Measurements from ENCODE around the gene PDE4A. TPM values are rescaled to one million over a fixed set of nuclear protein-coding genes. Genes with fewer than 3 reads are reported as not detected.
"Not testable (repeated sequence)": the region's sequence is repeated elsewhere in the genome, so short reads cannot be mapped to it uniquely, and the experiment has no call there.

PDE4A gene
- total and polyA plus RNA-seq, 4 donors: 0.90 to 2.3 (median 1.3) TPM

- Histone ChIP-seq H3K27ac (ENCODE audit: low read depth in 1 of 2, low read length in 2 of 2) (peak overlapping the region in 1 of 2 donors; percentile 4), H3K4me1 (ENCODE audit: control insufficient read depth in 4 of 4, insufficient read depth in 4 of 4, low read length in 3 of 4) (peaks cover 3 to 11% (median 8%) of the 10 kb centered on the region in 4 donors)
These were observed 11.6 kb upstream of the PDE4A start for GRCh38 chr19:10408511-10409283.

GRCh38 chr19:10411224-10411623, 9.1 kb upstream of the PDE4A start:
- not testable (repeated sequence) for H3K27me3 ChIP-seq (ENCODE audit: control insufficient read depth in 4 of 4, insufficient read depth in 4 of 4, low read length in 3 of 4); H3K9me3 ChIP-seq (ENCODE audit: control insufficient read depth in 4 of 4, low read length in 3 of 4); H3K4me1 ChIP-seq (ENCODE audit: control insufficient read depth in 4 of 4, insufficient read depth in 4 of 4, low read length in 3 of 4); H3K27ac ChIP-seq (ENCODE audit: low read depth in 1 of 2, low read length in 2 of 2); DNase-seq (ENCODE audit: low spot score); H3K36me3 ChIP-seq (ENCODE audit: control insufficient read depth in 4 of 4, insufficient read depth in 3 of 4, low read depth in 1 of 4, low read length in 3 of 4); H3K4me3 ChIP-seq (ENCODE audit: low read depth in 1 of 3, low read length in 3 of 3); H3K9ac ChIP-seq (ENCODE audit: low read depth in 1 of 2, low read length in 2 of 2)
- WGBS: 79% methylated on average over 5 of the region's 5 CpGs

More at GRCh38 chr19:10408511-10409283, 11.6 kb upstream of the PDE4A start:
- no peak for DNase-seq (ENCODE audit: low spot score)
- no peak overlapping the region for H3K4me3 ChIP-seq (ENCODE audit: low read depth in 1 of 3, low read length in 3 of 3)
- H3K9me3 ChIP-seq (ENCODE audit: control insufficient read depth in 4 of 4, low read length in 3 of 4): no peaks in the 10 kb centered on the region
- H3K9ac ChIP-seq (ENCODE audit: low read depth in 1 of 2, low read length in 2 of 2): no peak overlapping the region
- no peaks in the 10 kb centered on the region for H3K36me3 ChIP-seq (ENCODE audit: control insufficient read depth in 4 of 4, insufficient read depth in 3 of 4, low read depth in 1 of 4, low read length in 3 of 4)
- TF ChIP-seq RAD21 (IDR thresholded peaks at IDR 0.05) (no peak), JUND (IDR thresholded peaks at IDR 0.05) (no peak), RXRA (IDR thresholded peaks at IDR 0.05) (no peak), EGR1 (IDR thresholded peaks at IDR 0.05; ENCODE audit: low read depth in 2 of 2) (no peak), SP1 (IDR thresholded peaks at IDR 0.05) (no peak), REST (IDR thresholded peaks at IDR 0.05) (no peak), HNF4G (IDR thresholded peaks at IDR 0.05) (no peak)
- H3K27me3 ChIP-seq (ENCODE audit: control insufficient read depth in 4 of 4, insufficient read depth in 4 of 4, low read length in 3 of 4): no peaks in the 10 kb centered on the region
- 60% methylated on average over 18 of the region's 18 CpGs for WGBS

GRCh38 chr19:10412257-10412977, 7.9 kb upstream of the PDE4A start:
- Histone ChIP-seq H3K9me3 (ENCODE audit: control insufficient read depth in 4 of 4, low read length in 3 of 4) (no peaks in the 10 kb centered on the region), H3K4me1 (ENCODE audit: control insufficient read depth in 4 of 4, insufficient read depth in 4 of 4, low read length in 3 of 4) (peaks cover 5 to 13% (median 9%) of the 10 kb centered on the region in 4 donors), H3K27ac (ENCODE audit: low read depth in 1 of 2, low read length in 2 of 2) (peak overlapping the region in 1 of 2 donors; percentile 12), H3K27me3 (ENCODE audit: control insufficient read depth in 4 of 4, insufficient read depth in 4 of 4, low read length in 3 of 4) (no peaks in the 10 kb centered on the region), H3K4me3 (ENCODE audit: low read depth in 1 of 3, low read length in 3 of 3) (no peak overlapping the region), H3K36me3 (ENCODE audit: control insufficient read depth in 4 of 4, insufficient read depth in 3 of 4, low read depth in 1 of 4, low read length in 3 of 4) (no peaks in the 10 kb centered on the region), H3K9ac (ENCODE audit: low read depth in 1 of 2, low read length in 2 of 2) (no peak overlapping the region)
- 71% methylated on average over 13 of the region's 13 CpGs for WGBS
- TF ChIP-seq NR2F2 (IDR thresholded peaks at IDR 0.05) (no peak), FOXA1 (IDR thresholded peaks at IDR 0.05) (no peak), RAD21 (IDR thresholded peaks at IDR 0.05) (no peak), SP1 (IDR thresholded peaks at IDR 0.05) (no peak), RXRA (IDR thresholded peaks at IDR 0.05) (no peak), EGR1 (IDR thresholded peaks at IDR 0.05; ENCODE audit: low read depth in 2 of 2) (no peak), ATF3 (IDR thresholded peaks at IDR 0.05) (no peak), JUND (IDR thresholded peaks at IDR 0.05) (no peak), FOXA2 (IDR thresholded peaks at IDR 0.05) (no peak)
- no peak for DNase-seq (ENCODE audit: low spot score)
